Measurements from ENCODE around the gene CCNL1.

CCNL1 gene

GRCh38 chr3:157122832-157123427 is 37.0 kb downstream of the CCNL1 start:
- DNase-seq (ENCODE audit: low spot score), result no peak

- DNase-seq (ENCODE audit: low spot score), result no peak
Measured at GRCh38 chr3:157122116-157122515, 37.8 kb downstream of the CCNL1 start.

GRCh38 chr3:157121522-157121921 is 38.4 kb downstream of the CCNL1 start:
- DNase-seq (ENCODE audit: low spot score), result no peak

GRCh38 chr3:157120071-157120892 is 39.7 kb downstream of the CCNL1 start:
- no peak for DNase-seq (ENCODE audit: low spot score)

- no peak for DNase-seq (ENCODE audit: low spot score)
Measured at GRCh38 chr3:157119369-157119951, 40.5 kb downstream of the CCNL1 start.

GRCh38 chr3:157117875-157118654 is 41.9 kb downstream of the CCNL1 start:
- DNase-seq (ENCODE audit: low spot score), result no peak

- no peak for DNase-seq (ENCODE audit: low spot score)
Measured at GRCh38 chr3:157117206-157117605, 42.7 kb downstream of the CCNL1 start.

GRCh38 chr3:157116017-157116416 is 43.9 kb downstream of the CCNL1 start:
- no peak for DNase-seq (ENCODE audit: low spot score)

- DNase-seq (ENCODE audit: low spot score), result no peak
Measured at GRCh38 chr3:157115069-157116006, 44.6 kb downstream of the CCNL1 start.

- DNase-seq (ENCODE audit: low spot score), result no peak
Measured at GRCh38 chr3:157113832-157114505, 46.0 kb downstream of the CCNL1 start.

GRCh38 chr3:157112536-157112935 is 47.4 kb downstream of the CCNL1 start:
- no peak for DNase-seq (ENCODE audit: low spot score)

GRCh38 chr3:157111518-157111917 is 48.4 kb downstream of the CCNL1 start:
- DNase-seq (ENCODE audit: low spot score), result no peak

GRCh38 chr3:157110761-157111278 is 49.1 kb downstream of the CCNL1 start:
- no peak for DNase-seq (ENCODE audit: low spot score)

GRCh38 chr3:157109267-157110141 is 50.4 kb downstream of the CCNL1 start:
- DNase-seq (ENCODE audit: low spot score), result no peak

- no peak for DNase-seq (ENCODE audit: low spot score)
Measured at GRCh38 chr3:157107644-157108133, 52.3 kb downstream of the CCNL1 start.

- DNase-seq (ENCODE audit: low spot score), result no peak
Measured at GRCh38 chr3:157107037-157107436, 52.9 kb downstream of the CCNL1 start.

GRCh38 chr3:157104928-157105652 is 54.9 kb downstream of the CCNL1 start:
- no peak for DNase-seq (ENCODE audit: low spot score)

- DNase-seq (ENCODE audit: low spot score), result no peak
Measured at GRCh38 chr3:157104521-157104920, 55.4 kb downstream of the CCNL1 start.

GRCh38 chr3:157103860-157104259 is 56.1 kb downstream of the CCNL1 start:
- DNase-seq (ENCODE audit: low spot score), result no peak
